Measurements from ENCODE around the gene MEF2A.

- no peak for TF ChIP-seq POLR2A (IDR thresholded peaks at IDR 0.05; ENCODE audit: low read depth, low read length)
- no peak for TF ChIP-seq TAF1 (IDR thresholded peaks at IDR 0.05; ENCODE audit: borderline replicate concordance, low read depth, low read length)
Measured at GRCh38 chr15:99571299-99571698, 5.5 kb downstream of the MEF2A start.
